ENCODE results near the gene C19orf73. TPM values are rescaled to one million over a fixed set of nuclear protein-coding genes. Genes with fewer than 3 reads are reported as not detected.
"Not testable (repeated sequence)": the region's sequence is repeated elsewhere in the genome, so short reads cannot be mapped to it uniquely, and the experiment has no call there.

The C19orf73 gene
- total RNA-seq, 1 donor from 2014 or later, result 1.1 TPM

DNA sequence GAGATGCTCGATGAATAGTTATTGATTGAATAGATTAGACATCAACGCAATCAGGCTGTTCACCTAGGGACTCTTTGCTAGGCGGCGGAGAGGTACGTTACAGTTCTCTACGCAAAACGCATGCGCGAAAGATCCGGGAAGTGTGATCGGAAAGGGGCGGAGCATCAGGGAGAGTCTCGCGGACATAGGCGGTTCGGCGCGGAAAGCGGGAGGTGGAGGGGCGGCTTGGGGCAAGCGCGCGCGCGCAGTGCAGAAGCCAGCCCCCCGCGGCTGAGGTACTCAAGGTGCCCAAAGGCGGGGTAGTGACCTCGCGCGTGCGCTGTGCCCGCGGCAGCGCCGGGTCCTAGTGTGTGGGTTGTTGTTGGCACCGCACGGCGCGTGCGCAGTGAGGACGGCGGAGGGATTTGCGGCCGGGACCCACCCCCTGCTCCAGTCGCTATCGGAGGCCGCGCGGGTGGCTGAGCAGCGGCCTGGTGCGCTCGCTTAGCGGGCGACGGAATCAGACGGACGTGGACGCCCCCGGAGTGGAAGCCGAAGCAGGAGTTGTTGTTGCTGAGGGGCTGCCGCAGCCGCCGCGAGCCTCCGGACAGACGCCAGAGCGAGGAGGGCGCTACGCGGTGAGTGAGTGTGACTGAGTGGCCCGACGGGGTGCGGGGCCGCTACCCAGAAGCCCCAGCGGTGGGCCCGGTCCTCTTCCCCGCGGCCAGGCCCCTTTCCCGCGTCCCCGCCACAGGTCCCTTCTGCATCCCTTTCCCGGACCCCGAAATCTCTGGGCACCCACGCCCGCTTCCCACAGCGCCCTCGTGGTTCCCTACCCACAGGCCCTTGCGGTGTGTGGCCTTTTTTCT, 33.7 kb downstream of the C19orf73 start, which contains the start of gene SNRNP70:
Gene SNRNP70, plus strand, starts transcription at position 432 of the 848 bp plus-strand sequence. CDS start 964 bp downstream, outside the sequence.
- H3K27ac Mint-ChIP-seq (ENCODE audit: unreplicated experiment), result peak within 1 kb of the TSS; percentile 97
- H3K4me1 Mint-ChIP-seq (ENCODE audit: low read depth), result peaks cover 37% of the 10 kb centered on the region
- H3K27me3 Mint-ChIP-seq (ENCODE audit: low read depth), result no peaks in the 10 kb centered on the region
- peak; percentile 18 for TF ChIP-seq CTCF (IDR thresholded peaks at IDR 0.05)
- peaks cover 10% of the 10 kb centered on the region for H3K36me3 Mint-ChIP-seq (ENCODE audit: low read depth)
- DNase-seq (ENCODE audit: low spot score), result peak; percentile 100
- H3K4me3 Mint-ChIP-seq (ENCODE audit: unreplicated experiment), result peak within 1 kb of the TSS; percentile 99
- H3K9me3 Mint-ChIP-seq (ENCODE audit: low read depth), result no peaks in the 10 kb centered on the region

GRCh38 chr19:49084206-49085019, 34.5 kb downstream of the C19orf73 start:
- DNase-seq (ENCODE audit: low spot score), result no peak
- H3K4me3 Mint-ChIP-seq (ENCODE audit: unreplicated experiment), result peak overlapping the region; percentile 99
- H3K9me3 Mint-ChIP-seq (ENCODE audit: low read depth), result no peaks in the 10 kb centered on the region
- peak overlapping the region; percentile 97 for H3K27ac Mint-ChIP-seq (ENCODE audit: unreplicated experiment)
- peaks cover 9% of the 10 kb centered on the region for H3K36me3 Mint-ChIP-seq (ENCODE audit: low read depth)
- no peak for TF ChIP-seq CTCF (IDR thresholded peaks at IDR 0.05)
- no peaks in the 10 kb centered on the region for H3K27me3 Mint-ChIP-seq (ENCODE audit: low read depth)
- peaks cover 37% of the 10 kb centered on the region for H3K4me1 Mint-ChIP-seq (ENCODE audit: low read depth)

- no peak overlapping the region for H3K4me3 Mint-ChIP-seq (ENCODE audit: unreplicated experiment)
- DNase-seq (ENCODE audit: low spot score), result no peak
- no peaks in the 10 kb centered on the region for H3K9me3 Mint-ChIP-seq (ENCODE audit: low read depth)
- TF ChIP-seq CTCF (IDR thresholded peaks at IDR 0.05), result no peak
- peaks cover 13% of the 10 kb centered on the region for H3K4me1 Mint-ChIP-seq (ENCODE audit: low read depth)
- H3K27me3 Mint-ChIP-seq (ENCODE audit: low read depth), result no peaks in the 10 kb centered on the region
- peaks cover 1% of the 10 kb centered on the region for H3K36me3 Mint-ChIP-seq (ENCODE audit: low read depth)
- H3K27ac Mint-ChIP-seq (ENCODE audit: unreplicated experiment), result no peak overlapping the region
These were observed 37.7 kb downstream of the C19orf73 start for GRCh38 chr19:49081273-49081672.

DNA sequence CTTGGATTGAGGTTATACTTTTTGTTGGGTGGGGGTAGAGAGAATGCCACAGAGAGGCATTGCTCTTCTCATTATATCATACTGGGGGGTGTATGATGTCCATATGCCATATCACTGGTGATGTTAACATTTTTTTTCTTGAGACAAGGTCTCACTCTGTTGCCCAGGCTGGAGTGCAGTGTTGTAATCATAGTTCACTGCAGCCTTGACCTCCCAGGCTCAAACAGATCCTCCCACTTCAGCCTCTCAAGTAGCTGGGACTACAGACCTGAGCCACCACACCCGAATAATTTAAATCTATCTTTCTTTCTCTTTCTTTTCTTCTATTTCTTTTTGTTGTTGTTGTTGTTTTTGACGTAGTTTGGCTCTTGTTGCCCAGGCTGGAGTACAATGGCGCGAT, 38.6 kb downstream of the C19orf73 start:
- Mint-ChIP-seq H3K27me3 (ENCODE audit: low read depth) (no peaks in the 10 kb centered on the region), H3K9me3 (ENCODE audit: low read depth) (no peaks in the 10 kb centered on the region), H3K36me3 (ENCODE audit: low read depth) (no peaks in the 10 kb centered on the region), H3K4me3 (ENCODE audit: unreplicated experiment) (no peak overlapping the region), H3K4me1 (ENCODE audit: low read depth) (peaks cover 8% of the 10 kb centered on the region), H3K27ac (ENCODE audit: unreplicated experiment) (no peak overlapping the region)
- no peak for DNase-seq (ENCODE audit: low spot score)
- no peak for TF ChIP-seq CTCF (IDR thresholded peaks at IDR 0.05)

DNA sequence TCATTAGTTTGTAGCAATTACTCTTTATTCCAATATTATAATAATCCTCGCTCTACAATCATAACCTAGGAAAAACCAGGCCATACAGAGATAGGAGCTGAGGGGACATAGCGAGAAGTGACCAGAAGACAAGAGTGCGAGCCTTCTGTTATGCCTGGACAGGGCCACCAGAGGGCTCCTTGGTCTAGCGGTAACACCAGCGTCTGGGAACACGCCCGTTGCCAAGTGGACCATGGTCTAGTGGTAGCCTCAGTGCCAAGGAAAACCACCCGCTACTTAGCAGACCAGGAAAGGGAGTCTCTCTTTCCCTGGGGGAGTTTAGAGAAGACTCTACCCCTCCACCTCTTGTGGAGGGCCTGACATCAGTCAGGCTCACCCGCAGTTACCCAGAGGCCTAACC, 44.1 kb downstream of the C19orf73 start:
- TF ChIP-seq CTCF (IDR thresholded peaks at IDR 0.05), result peak; percentile 82
- not testable (repeated sequence) for H3K9me3 Mint-ChIP-seq (ENCODE audit: low read depth); DNase-seq (ENCODE audit: low spot score); H3K4me1 Mint-ChIP-seq (ENCODE audit: low read depth); H3K27ac Mint-ChIP-seq (ENCODE audit: unreplicated experiment); H3K4me3 Mint-ChIP-seq (ENCODE audit: unreplicated experiment); H3K36me3 Mint-ChIP-seq (ENCODE audit: low read depth)
- peaks cover 16% of the 10 kb centered on the region for H3K27me3 Mint-ChIP-seq (ENCODE audit: low read depth)

Data from chondrocyte (in vitro differentiated cells).